Measurements from ENCODE around the gene PAGE2B.

PAGE2B gene

GRCh38 chrX:55072286-55072685 is 2.5 kb upstream of the PAGE2B start:
- no peaks in the 10 kb centered on the region for H3K36me3 ChIP-seq (ENCODE audit: low read length)
- H4K20me1 ChIP-seq (ENCODE audit: low read depth, low read length) = no peaks in the 10 kb centered on the region
- no peak overlapping the region for H2AFZ ChIP-seq (ENCODE audit: low read depth, low read length, severe bottlenecking)
- H3K9me2 ChIP-seq (replicated peaks; ENCODE audit: insufficient read depth, low read length) = no peaks in the 10 kb centered on the region
- no peaks in the 10 kb centered on the region for H3K79me2 ChIP-seq (ENCODE audit: insufficient read depth, low read length)
- H3K9ac ChIP-seq (ENCODE audit: low read length) = no peak overlapping the region
- H3K27ac ChIP-seq (ENCODE audit: low read depth, low read length) = no peak overlapping the region
- TF ChIP-seq CTCF (IDR thresholded peaks at IDR 0.05; ENCODE audit: insufficient read depth, low read length, poor library complexity, severe bottlenecking) (no peak), EZH2phosphoT487 (conservative IDR thresholded peaks at IDR 0.05; ENCODE audit: low read length) (no peak)
- no peak overlapping the region for H3K4me2 ChIP-seq (ENCODE audit: low read depth, low read length, poor library complexity, severe bottlenecking)
- H3K9me3 ChIP-seq (ENCODE audit: insufficient read depth, low read length) = no peaks in the 10 kb centered on the region
- H3F3A ChIP-seq (ENCODE audit: insufficient read depth) = no peaks in the 10 kb centered on the region
- H3K27me3 ChIP-seq (ENCODE audit: low read length) = no peaks in the 10 kb centered on the region
- H3K4me3 ChIP-seq (ENCODE audit: insufficient read depth, low read length, poor library complexity, severe bottlenecking) = no peak overlapping the region

GRCh38 chrX:55088795-55089489 is 14.1 kb downstream of the PAGE2B start, which contains the start of gene PAGE2:
Gene PAGE2, plus strand, starts transcription at chrX:55089018. Its CDS starts 1,003 bp downstream, at chrX:55090021.
- no peaks in the 10 kb centered on the region for H3F3A ChIP-seq (ENCODE audit: insufficient read depth)
- no peaks in the 10 kb centered on the region for H3K36me3 ChIP-seq (ENCODE audit: low read length)

GRCh38 chrX:55098691-55099090 is 23.9 kb downstream of the PAGE2B start:
- H4K20me1 ChIP-seq (ENCODE audit: low read depth, low read length) = no peaks in the 10 kb centered on the region

More at GRCh38 chrX:55088795-55089489, 14.1 kb downstream of the PAGE2B start, which contains the start of gene PAGE2:
- TF ChIP-seq EZH2phosphoT487 (conservative IDR thresholded peaks at IDR 0.05; ENCODE audit: low read length) = no peak
- no peak for TF ChIP-seq CTCF (IDR thresholded peaks at IDR 0.05; ENCODE audit: insufficient read depth, low read length, poor library complexity, severe bottlenecking)
- Histone ChIP-seq H3K9me2 (replicated peaks; ENCODE audit: insufficient read depth, low read length) (no peaks in the 10 kb centered on the region), H2AFZ (ENCODE audit: low read depth, low read length, severe bottlenecking) (no peak within 1 kb of the TSS), H3K79me2 (ENCODE audit: insufficient read depth, low read length) (no peaks in the 10 kb centered on the region), H3K27me3 (ENCODE audit: low read length) (no peaks in the 10 kb centered on the region), H3K9me3 (ENCODE audit: insufficient read depth, low read length) (no peaks in the 10 kb centered on the region), H3K4me3 (ENCODE audit: insufficient read depth, low read length, poor library complexity, severe bottlenecking) (no peak within 1 kb of the TSS), H3K9ac (ENCODE audit: low read length) (no peak within 1 kb of the TSS), H4K20me1 (ENCODE audit: low read depth, low read length) (no peaks in the 10 kb centered on the region), H3K27ac (ENCODE audit: low read depth, low read length) (no peak within 1 kb of the TSS), H3K4me2 (ENCODE audit: low read depth, low read length, poor library complexity, severe bottlenecking) (no peak within 1 kb of the TSS)

More at GRCh38 chrX:55098691-55099090, 23.9 kb downstream of the PAGE2B start:
- no peak overlapping the region for H3K9ac ChIP-seq (ENCODE audit: low read length)
- H2AFZ ChIP-seq (ENCODE audit: low read depth, low read length, severe bottlenecking) = no peak overlapping the region
- no peak overlapping the region for H3K4me2 ChIP-seq (ENCODE audit: low read depth, low read length, poor library complexity, severe bottlenecking)
- H3K9me2 ChIP-seq (replicated peaks; ENCODE audit: insufficient read depth, low read length) = no peaks in the 10 kb centered on the region
- H3K79me2 ChIP-seq (ENCODE audit: insufficient read depth, low read length) = no peaks in the 10 kb centered on the region
- no peaks in the 10 kb centered on the region for H3K27me3 ChIP-seq (ENCODE audit: low read length)
- H3K4me3 ChIP-seq (ENCODE audit: insufficient read depth, low read length, poor library complexity, severe bottlenecking) = no peak overlapping the region
- H3K27ac ChIP-seq (ENCODE audit: low read depth, low read length) = no peak overlapping the region
- no peaks in the 10 kb centered on the region for H3K36me3 ChIP-seq (ENCODE audit: low read length)
- no peaks in the 10 kb centered on the region for H3F3A ChIP-seq (ENCODE audit: insufficient read depth)
- no peaks in the 10 kb centered on the region for H3K9me3 ChIP-seq (ENCODE audit: insufficient read depth, low read length)
- TF ChIP-seq EZH2phosphoT487 (conservative IDR thresholded peaks at IDR 0.05; ENCODE audit: low read length) = no peak
- no peak for TF ChIP-seq CTCF (IDR thresholded peaks at IDR 0.05; ENCODE audit: insufficient read depth, low read length, poor library complexity, severe bottlenecking)

All from SU-DHL-6 (cell line).